SK-N-SH treated with all-trans-retinoic acid at 6 μM for 48 hours (cell line): ENCODE measurements around the gene AGMO.
"Not testable (repeated sequence)": the region's sequence is repeated elsewhere in the genome, so short reads cannot be mapped to it uniquely, and the experiment has no call there.

Source experiments
- ATAC-seq: fragments of 200-7000 bp; cut with Tn5 transposase; 3 replicates; pipeline ENCODE4 v1.9.1; 2020; ENCODE audit warnings: mild to moderate bottlenecking, moderate library complexity
- ARNTL ChIP-seq: fragments of 450-650 bp; formaldehyde crosslinking; IDR thresholded peaks from 2 replicates; pipeline ENCODE4 v1.5.0; 2020; ENCODE audit warnings: low read depth, mild to moderate bottlenecking, moderate library complexity, borderline replicate concordance
- BACH2 ChIP-seq: fragments of 250-450 bp; sonication (Bioruptor Pico); IDR thresholded peaks from 2 replicates; pipeline ENCODE4 v1.9.0; 2021; ENCODE audit warnings: mild to moderate bottlenecking, borderline replicate concordance
- CSDC2 ChIP-seq: fragments of 250-450 bp; sonication (Bioruptor Pico); IDR thresholded peaks from 2 replicates; pipeline ENCODE4 v1.5.0; 2020; ENCODE audit warnings: mild to moderate bottlenecking, moderate library complexity
- ESRRG ChIP-seq: fragments of 250-450 bp; sonication (Bioruptor Pico); IDR thresholded peaks from 2 replicates; pipeline ENCODE4 v1.6.1; 2021; ENCODE audit warnings: mild to moderate bottlenecking
- GLIS3 ChIP-seq: fragments of 250-450 bp; sonication (Bioruptor Pico); IDR thresholded peaks from 2 replicates; pipeline ENCODE4 v1.5.0; 2020; ENCODE audit warnings: mild to moderate bottlenecking, moderate library complexity
- ISL1 ChIP-seq: fragments of 250-450 bp; sonication (Bioruptor Pico); IDR thresholded peaks from 2 replicates; pipeline ENCODE4 v2.1.2; 2022; ENCODE audit warnings: mild to moderate bottlenecking, moderate library complexity
- OSR1 ChIP-seq: fragments of 250-450 bp; sonication (Bioruptor Pico); IDR thresholded peaks from 2 replicates; pipeline ENCODE4 v1.8.0; 2022; ENCODE audit warnings: moderate library complexity, mild to moderate bottlenecking, inconsistent platforms
- PPARA ChIP-seq: fragments of 250-450 bp; sonication (Bioruptor Pico); IDR thresholded peaks from 2 replicates; pipeline ENCODE4 v1.5.0; 2020; ENCODE audit warnings: mild to moderate bottlenecking, borderline replicate concordance
- RARB ChIP-seq: fragments of 250-450 bp; sonication (Bioruptor Pico); IDR thresholded peaks from 2 replicates; pipeline ENCODE4 v1.8.0; 2021; ENCODE audit warnings: mild to moderate bottlenecking, moderate library complexity
- SNAI2 ChIP-seq: fragments of 250-450 bp; sonication (Bioruptor Pico); IDR thresholded peaks from 2 replicates; pipeline ENCODE4 v1.5.0; 2020; ENCODE audit warnings: mild to moderate bottlenecking, moderate library complexity
- TCF4 ChIP-seq: fragments of 250-450 bp; sonication (Bioruptor Pico); IDR thresholded peaks from 2 replicates; pipeline ENCODE4 v1.8.0; 2021; ENCODE audit warnings: mild to moderate bottlenecking, moderate library complexity, borderline replicate concordance
- TOX ChIP-seq: fragments of 250-450 bp; sonication (Bioruptor Pico); IDR thresholded peaks from 2 replicates; pipeline ENCODE4 v1.8.0; 2021; ENCODE audit warnings: mild to moderate bottlenecking, moderate library complexity, borderline replicate concordance
- ZC3H10 ChIP-seq: fragments of 250-450 bp; sonication (Bioruptor Pico); IDR thresholded peaks from 2 replicates; pipeline ENCODE4 v1.5.1; 2021; ENCODE audit warnings: mild to moderate bottlenecking, moderate library complexity
- ZFP3 ChIP-seq: fragments of 250-450 bp; sonication (Bioruptor Pico); IDR thresholded peaks from 2 replicates; pipeline ENCODE4 v1.5.0; 2020; ENCODE audit warnings: mild to moderate bottlenecking, moderate library complexity
- ZFP30 ChIP-seq: fragments of 450-650 bp; formaldehyde crosslinking; IDR thresholded peaks from 2 replicates; pipeline ENCODE4 v1.5.0; 2022; ENCODE audit warnings: mild to moderate bottlenecking, moderate library complexity
- ZNF565 ChIP-seq: fragments of 450-650 bp; formaldehyde crosslinking; conservative IDR thresholded peaks from 2 replicates; pipeline ENCODE4 v1.5.0; 2020; ENCODE audit warnings: low read depth, mild to moderate bottlenecking, moderate library complexity
- ZNF70 ChIP-seq: fragments of 450-650 bp; formaldehyde crosslinking; IDR thresholded peaks from 2 replicates; pipeline ENCODE4 v1.5.0; 2020; ENCODE audit warnings: mild to moderate bottlenecking, moderate library complexity
- ZNF8 ChIP-seq: fragments of 450-650 bp; formaldehyde crosslinking; IDR thresholded peaks from 2 replicates; pipeline ENCODE4 v1.5.0; 2020; ENCODE audit warnings: mild to moderate bottlenecking, moderate library complexity
- TF ChIP-seq, protein P1 (sequence below): fragments of 250-450 bp; sonication (Bioruptor Pico); IDR thresholded peaks from 2 replicates; pipeline ENCODE4 v1.8.0; 2020; ENCODE audit warnings: mild to moderate bottlenecking, moderate library complexity, borderline replicate concordance
- TF ChIP-seq, protein P2 (sequence below): fragments of 250-450 bp; sonication (Bioruptor Pico); IDR thresholded peaks from 2 replicates; pipeline ENCODE4 v1.5.0; 2020; ENCODE audit warnings: mild to moderate bottlenecking, moderate library complexity
- TF ChIP-seq, protein P3 (sequence below): fragments of 250-450 bp; sonication (Bioruptor Pico); IDR thresholded peaks from 2 replicates; pipeline ENCODE4 v1.8.0; 2021; ENCODE audit warnings: low read depth, mild to moderate bottlenecking, moderate library complexity, borderline replicate concordance
- TF ChIP-seq, protein P4 (sequence below): fragments of 250-450 bp; sonication (Bioruptor Pico); IDR thresholded peaks from 2 replicates; pipeline ENCODE4 v1.5.1; 2020; ENCODE audit warnings: low read depth, mild to moderate bottlenecking, moderate library complexity

Gene AGMO

DNA sequence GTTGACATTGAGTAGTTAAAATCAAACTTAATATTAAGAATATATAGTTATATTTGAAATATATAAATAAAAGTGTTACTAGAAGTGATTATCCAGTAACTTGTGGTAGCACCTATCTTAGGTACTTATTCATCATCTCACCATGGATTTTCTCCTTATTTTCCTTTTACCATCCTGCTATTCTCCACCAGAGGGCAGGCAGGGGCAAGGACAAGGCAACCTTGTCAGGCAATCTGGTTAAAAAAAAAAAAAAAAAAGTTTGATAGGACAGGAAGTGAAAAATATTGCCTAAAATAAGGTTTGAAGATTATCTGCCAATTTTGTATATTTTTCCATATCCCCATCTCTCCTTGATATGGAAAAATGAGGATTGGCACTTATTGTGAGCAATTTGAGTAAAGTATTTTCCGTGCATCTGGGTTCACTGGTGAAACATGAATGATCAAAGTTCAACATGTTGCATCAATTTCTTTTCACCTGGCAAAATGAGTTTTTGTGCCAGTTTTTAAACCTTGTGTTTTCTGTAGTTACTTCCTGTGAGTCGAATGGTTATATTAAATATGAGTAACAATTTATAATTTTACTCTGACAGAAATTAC lies 256.7 kb downstream of the AGMO start:
- peak; percentile 81 for ATAC-seq
- TF ChIP-seq ZNF70 (CRISPR knock-in tag): no peak
- TF ChIP-seq RARB (CRISPR knock-in tag): no peak
- no peak for TF ChIP-seq GLIS3 (CRISPR knock-in tag)
- TF ChIP-seq ZNF8 (CRISPR knock-in tag): no peak

DNA sequence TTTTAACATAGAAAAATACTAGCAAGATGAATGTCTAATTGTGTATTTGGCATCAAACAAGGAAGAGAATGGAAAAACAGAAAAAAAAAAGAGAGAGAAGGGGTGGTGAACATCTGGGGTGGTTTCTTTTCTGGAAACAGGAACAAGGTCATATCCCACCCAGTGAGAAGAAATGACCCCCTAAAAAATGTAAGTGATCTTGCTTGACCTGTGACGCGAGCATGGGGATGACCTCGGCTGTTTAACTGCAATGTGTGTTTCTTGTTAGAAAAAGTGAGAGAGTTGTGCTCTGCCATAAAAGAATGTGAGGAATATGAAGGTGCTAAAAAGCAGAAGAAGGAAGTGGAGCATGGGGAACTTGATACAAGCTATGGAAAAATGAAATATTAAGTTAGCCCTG lies 258.5 kb downstream of the AGMO start:
- TF ChIP-seq ZNF565 (CRISPR knock-in tag) (no peak), PPARA (CRISPR knock-in tag) (no peak), ISL1 (CRISPR knock-in tag) (no peak), ZFP30 (CRISPR knock-in tag) (no peak), SNAI2 (CRISPR knock-in tag) (no peak)
- ATAC-seq: no peak

DNA sequence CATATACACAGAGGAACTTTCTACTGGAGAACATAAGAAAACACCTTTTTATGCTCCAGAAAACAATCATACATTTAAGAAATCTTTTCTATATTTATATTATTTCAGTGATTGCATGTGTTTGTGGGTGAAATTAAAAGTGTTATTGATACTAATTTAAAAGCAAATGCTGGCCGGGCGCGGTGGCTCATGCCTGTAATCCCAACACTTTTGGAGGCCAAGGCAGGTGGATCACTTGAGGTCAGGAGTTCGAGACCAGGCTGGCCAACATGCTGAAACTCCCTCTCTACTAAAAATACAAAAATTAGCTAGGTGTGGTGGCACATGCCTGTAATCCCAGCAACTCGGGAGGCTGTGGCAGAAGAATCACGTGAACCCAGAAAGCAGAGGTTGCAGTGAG lies 260.8 kb downstream of the AGMO start:
- not testable (repeated sequence) for ATAC-seq

DNA sequence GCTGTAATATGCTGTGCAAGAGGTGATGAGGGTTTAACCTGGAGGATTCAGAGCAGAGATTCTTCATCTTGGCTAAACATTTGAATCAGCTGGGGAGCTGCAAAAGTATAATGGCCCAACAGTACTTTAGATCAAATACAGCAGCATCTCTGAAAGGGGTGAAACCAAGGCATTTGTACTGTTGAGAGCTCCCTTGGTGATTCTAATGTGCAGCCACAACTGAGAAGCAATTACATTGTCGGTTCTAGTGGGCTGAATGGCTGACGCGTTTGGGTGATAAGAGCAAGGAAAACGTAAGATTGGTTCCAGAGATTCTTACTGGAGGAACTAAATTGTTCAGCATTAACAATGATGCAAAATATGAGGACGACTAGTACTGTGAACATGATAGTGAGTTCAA lies 269.7 kb downstream of the AGMO start:
- TF ChIP-seq RARB (CRISPR knock-in tag) (no peak), ISL1 (CRISPR knock-in tag) (no peak), OSR1 (CRISPR knock-in tag) (no peak), TCF4 (CRISPR knock-in tag) (no peak)
- no peak for ATAC-seq

DNA sequence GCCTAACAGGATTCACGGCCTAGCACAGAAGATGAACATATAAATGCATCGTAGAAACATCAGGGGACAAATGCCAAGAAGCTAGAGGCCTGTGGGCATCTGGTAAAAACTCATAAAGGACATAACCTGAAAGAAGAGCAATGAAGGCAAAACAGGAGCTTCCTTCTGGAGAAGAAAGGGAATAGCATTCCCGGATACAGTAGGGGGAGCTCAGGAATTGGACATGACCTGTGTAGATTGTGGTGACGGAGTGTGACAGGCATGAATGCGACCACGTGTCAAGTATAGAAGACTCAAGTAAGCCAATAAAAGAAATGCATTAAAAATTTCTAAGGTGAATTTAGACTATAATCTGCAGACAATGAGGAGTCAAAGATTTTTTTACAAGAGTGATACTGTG lies 270.1 kb downstream of the AGMO start:
- TF ChIP-seq ARNTL (CRISPR knock-in tag) (no peak), ZC3H10 (CRISPR knock-in tag) (no peak), BACH2 (no peak), SNAI2 (CRISPR knock-in tag) (no peak), ZNF8 (CRISPR knock-in tag) (no peak)
- TF ChIP-seq, all 23 proteins: peak for 0
- ATAC-seq: no peak

DNA sequence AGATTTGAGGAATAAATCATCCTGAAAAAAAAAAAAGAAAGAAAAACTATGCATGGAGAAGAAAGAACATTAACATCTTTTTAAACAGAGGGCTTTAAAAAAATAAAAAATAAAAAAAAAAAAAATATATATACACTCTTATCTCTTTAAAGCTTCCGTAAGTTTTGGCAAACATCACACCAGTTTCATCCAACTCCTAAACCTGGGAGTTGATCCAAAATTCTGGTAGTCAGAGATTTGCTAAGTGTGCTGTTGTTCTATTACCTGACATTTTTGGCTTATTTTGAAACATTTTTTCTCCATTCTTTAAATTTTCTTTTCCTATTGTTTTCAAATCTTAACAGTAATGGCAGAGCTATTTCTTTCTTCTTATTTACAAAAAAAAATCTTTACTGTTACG lies 273.1 kb downstream of the AGMO start:
- TF ChIP-seq TOX (CRISPR knock-in tag) (no peak), SNAI2 (CRISPR knock-in tag) (no peak), GLIS3 (CRISPR knock-in tag) (no peak), RARB (CRISPR knock-in tag) (no peak), ZNF565 (CRISPR knock-in tag) (no peak), CSDC2 (CRISPR knock-in tag) (no peak), ZFP3 (CRISPR knock-in tag) (no peak), ESRRG (CRISPR knock-in tag) (no peak)
- TF ChIP-seq, protein P1, sequence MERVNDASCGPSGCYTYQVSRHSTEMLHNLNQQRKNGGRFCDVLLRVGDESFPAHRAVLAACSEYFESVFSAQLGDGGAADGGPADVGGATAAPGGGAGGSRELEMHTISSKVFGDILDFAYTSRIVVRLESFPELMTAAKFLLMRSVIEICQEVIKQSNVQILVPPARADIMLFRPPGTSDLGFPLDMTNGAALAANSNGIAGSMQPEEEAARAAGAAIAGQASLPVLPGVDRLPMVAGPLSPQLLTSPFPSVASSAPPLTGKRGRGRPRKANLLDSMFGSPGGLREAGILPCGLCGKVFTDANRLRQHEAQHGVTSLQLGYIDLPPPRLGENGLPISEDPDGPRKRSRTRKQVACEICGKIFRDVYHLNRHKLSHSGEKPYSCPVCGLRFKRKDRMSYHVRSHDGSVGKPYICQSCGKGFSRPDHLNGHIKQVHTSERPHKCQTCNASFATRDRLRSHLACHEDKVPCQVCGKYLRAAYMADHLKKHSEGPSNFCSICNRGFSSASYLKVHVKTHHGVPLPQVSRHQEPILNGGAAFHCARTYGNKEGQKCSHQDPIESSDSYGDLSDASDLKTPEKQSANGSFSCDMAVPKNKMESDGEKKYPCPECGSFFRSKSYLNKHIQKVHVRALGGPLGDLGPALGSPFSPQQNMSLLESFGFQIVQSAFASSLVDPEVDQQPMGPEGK (CRISPR knock-in tag): no peak
- TF ChIP-seq, protein P2, sequence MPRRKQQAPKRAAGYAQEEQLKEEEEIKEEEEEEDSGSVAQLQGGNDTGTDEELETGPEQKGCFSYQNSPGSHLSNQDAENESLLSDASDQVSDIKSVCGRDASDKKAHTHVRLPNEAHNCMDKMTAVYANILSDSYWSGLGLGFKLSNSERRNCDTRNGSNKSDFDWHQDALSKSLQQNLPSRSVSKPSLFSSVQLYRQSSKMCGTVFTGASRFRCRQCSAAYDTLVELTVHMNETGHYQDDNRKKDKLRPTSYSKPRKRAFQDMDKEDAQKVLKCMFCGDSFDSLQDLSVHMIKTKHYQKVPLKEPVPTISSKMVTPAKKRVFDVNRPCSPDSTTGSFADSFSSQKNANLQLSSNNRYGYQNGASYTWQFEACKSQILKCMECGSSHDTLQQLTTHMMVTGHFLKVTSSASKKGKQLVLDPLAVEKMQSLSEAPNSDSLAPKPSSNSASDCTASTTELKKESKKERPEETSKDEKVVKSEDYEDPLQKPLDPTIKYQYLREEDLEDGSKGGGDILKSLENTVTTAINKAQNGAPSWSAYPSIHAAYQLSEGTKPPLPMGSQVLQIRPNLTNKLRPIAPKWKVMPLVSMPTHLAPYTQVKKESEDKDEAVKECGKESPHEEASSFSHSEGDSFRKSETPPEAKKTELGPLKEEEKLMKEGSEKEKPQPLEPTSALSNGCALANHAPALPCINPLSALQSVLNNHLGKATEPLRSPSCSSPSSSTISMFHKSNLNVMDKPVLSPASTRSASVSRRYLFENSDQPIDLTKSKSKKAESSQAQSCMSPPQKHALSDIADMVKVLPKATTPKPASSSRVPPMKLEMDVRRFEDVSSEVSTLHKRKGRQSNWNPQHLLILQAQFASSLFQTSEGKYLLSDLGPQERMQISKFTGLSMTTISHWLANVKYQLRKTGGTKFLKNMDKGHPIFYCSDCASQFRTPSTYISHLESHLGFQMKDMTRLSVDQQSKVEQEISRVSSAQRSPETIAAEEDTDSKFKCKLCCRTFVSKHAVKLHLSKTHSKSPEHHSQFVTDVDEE: no peak
- TF ChIP-seq, protein P3, sequence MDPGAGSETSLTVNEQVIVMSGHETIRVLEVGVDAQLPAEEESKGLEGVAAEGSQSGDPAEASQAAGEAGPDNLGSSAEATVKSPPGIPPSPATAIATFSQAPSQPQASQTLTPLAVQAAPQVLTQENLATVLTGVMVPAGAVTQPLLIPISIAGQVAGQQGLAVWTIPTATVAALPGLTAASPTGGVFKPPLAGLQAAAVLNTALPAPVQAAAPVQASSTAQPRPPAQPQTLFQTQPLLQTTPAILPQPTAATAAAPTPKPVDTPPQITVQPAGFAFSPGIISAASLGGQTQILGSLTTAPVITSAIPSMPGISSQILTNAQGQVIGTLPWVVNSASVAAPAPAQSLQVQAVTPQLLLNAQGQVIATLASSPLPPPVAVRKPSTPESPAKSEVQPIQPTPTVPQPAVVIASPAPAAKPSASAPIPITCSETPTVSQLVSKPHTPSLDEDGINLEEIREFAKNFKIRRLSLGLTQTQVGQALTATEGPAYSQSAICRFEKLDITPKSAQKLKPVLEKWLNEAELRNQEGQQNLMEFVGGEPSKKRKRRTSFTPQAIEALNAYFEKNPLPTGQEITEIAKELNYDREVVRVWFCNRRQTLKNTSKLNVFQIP (CRISPR knock-in tag): no peak
- TF ChIP-seq, protein P4, sequence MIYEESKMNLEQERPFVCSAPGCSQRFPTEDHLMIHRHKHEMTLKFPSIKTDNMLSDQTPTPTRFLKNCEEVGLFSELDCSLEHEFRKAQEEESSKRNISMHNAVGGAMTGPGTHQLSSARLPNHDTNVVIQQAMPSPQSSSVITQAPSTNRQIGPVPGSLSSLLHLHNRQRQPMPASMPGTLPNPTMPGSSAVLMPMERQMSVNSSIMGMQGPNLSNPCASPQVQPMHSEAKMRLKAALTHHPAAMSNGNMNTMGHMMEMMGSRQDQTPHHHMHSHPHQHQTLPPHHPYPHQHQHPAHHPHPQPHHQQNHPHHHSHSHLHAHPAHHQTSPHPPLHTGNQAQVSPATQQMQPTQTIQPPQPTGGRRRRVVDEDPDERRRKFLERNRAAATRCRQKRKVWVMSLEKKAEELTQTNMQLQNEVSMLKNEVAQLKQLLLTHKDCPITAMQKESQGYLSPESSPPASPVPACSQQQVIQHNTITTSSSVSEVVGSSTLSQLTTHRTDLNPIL: no peak
- ATAC-seq: no peak
